Measurements from ENCODE around the gene ODF4. TPM values are rescaled to one million over a fixed set of nuclear protein-coding genes. Genes with fewer than 3 reads are reported as not detected.
A peak's percentile ranks its signal among the peaks of the same experiment; 100 is the strongest.

The ODF4 gene
- total RNA-seq, 1 experiment from 2014 or later, result not detected

- no peak for TF ChIP-seq PRRX2 (CRISPR knock-in tag; IDR thresholded peaks at IDR 0.05)
Measured at GRCh38 chr17:8294361-8294760, 45.3 kb upstream of the ODF4 start (continued).

GRCh38 chr17:8294814-8295316, 44.8 kb upstream of the ODF4 start:
- CTCF ChIA-PET, result interaction anchor here (0.6 to 1.6 kb wide), 26 partner anchors 9 to 451 kb away, joined by 3 to 13 read pairs (median 4); partner anchors contain the start of gene KRABD2
- no peaks in the 10 kb centered on the region; the same call in 1 of the 2 replicates for H3K27me3 Mint-ChIP-seq (ENCODE audit: low read depth)
- DNase-seq (ENCODE audit: low spot score), result no peak
- POLR2A ChIA-PET, result interaction anchor here (0.6 to 1.6 kb wide), 12 partner anchors 17 to 141 kb away, joined by 3 to 17 read pairs (median 4); partner anchors contain the start of genes AURKB, CTC1, KRABD2 and PFAS
- TF ChIP-seq NFE2L1 (CRISPR knock-in tag; IDR thresholded peaks at IDR 0.05) (0 out of 2 replicates have a peak, but pooled peaks have one; percentile 26), MXD4 (CRISPR knock-in tag; IDR thresholded peaks at IDR 0.05; ENCODE audit: borderline replicate concordance) (no peak)
- no peaks in the 10 kb centered on the region for H3K9me3 Mint-ChIP-seq
- ATAC-seq, result peak; percentile 8
- peak overlapping the region; percentile 73 for H3K27ac Mint-ChIP-seq
- peak overlapping the region; percentile 74 for H3K4me3 Mint-ChIP-seq
- H3K4me1 Mint-ChIP-seq, result peaks cover 20% of the 10 kb centered on the region
- no peaks in the 10 kb centered on the region; the same call in 1 of the 2 replicates for H3K36me3 Mint-ChIP-seq

- ChIA-PET POLR2A (interaction anchor here (1.0 kb wide), 1 partner anchor 77 kb away, joined by 3 read pairs; the partner anchor contains the start of gene KRABD2), CTCF (interaction anchor here (0.6 to 1.8 kb wide), 32 partner anchors 12 to 1770 kb away, joined by 3 to 18 read pairs (median 5); partner anchors contain the start of genes ALOX12B, AURKB, CTC1 and KRABD2)
- no peak for DNase-seq (ENCODE audit: low spot score)
- Mint-ChIP-seq H3K9me3 (peaks cover 4% of the 10 kb centered on the region; the same call in 1 of the 2 replicates), H3K27me3 (ENCODE audit: low read depth) (no peaks in the 10 kb centered on the region), H3K27ac (no peak overlapping the region; the same call in 1 of the 2 replicates), H3K4me3 (peak overlapping the region; percentile 41), H3K36me3 (no peaks in the 10 kb centered on the region), H3K4me1 (peaks cover 6% of the 10 kb centered on the region; the same call in 1 of the 2 replicates)
- no peak for ATAC-seq
- TF ChIP-seq ERG (CRISPR knock-in tag; IDR thresholded peaks at IDR 0.05) (no peak), ZNF512 (CRISPR knock-in tag; IDR thresholded peaks at IDR 0.05; ENCODE audit: borderline replicate concordance) (0 out of 2 replicates have a peak, but pooled peaks have one; percentile 21), ATF6 (CRISPR knock-in tag; IDR thresholded peaks at IDR 0.05) (no peak)
Measured at GRCh38 chr17:8300226-8300625, 39.4 kb upstream of the ODF4 start.

GRCh38 chr17:8300627-8301242, 38.9 kb upstream of the ODF4 start:
- Mint-ChIP-seq H3K27ac (no peak overlapping the region; the same call in 1 of the 2 replicates), H3K4me3 (peak overlapping the region; percentile 41), H3K4me1 (peaks cover 6% of the 10 kb centered on the region; the same call in 1 of the 2 replicates), H3K9me3 (peaks cover 4% of the 10 kb centered on the region; the same call in 1 of the 2 replicates), H3K27me3 (ENCODE audit: low read depth) (no peaks in the 10 kb centered on the region), H3K36me3 (no peaks in the 10 kb centered on the region)
- CTCF ChIA-PET, result interaction anchor here (0.5 to 1.8 kb wide), 36 partner anchors 11 to 1769 kb away, joined by 3 to 18 read pairs (median 4); partner anchors contain the start of genes ALOX12B, AURKB, CTC1 and KRABD2
- ATAC-seq (peak; percentile 98), DNase-seq (ENCODE audit: low spot score) (peak; percentile 57)
- POLR2A ChIA-PET, result interaction anchor here (0.5 to 1.0 kb wide), 2 partner anchors 54 to 76 kb away, joined by 3 to 7 read pairs; partner anchors contain the start of gene KRABD2
- TF ChIP-seq HMGA2 (CRISPR knock-in tag; IDR thresholded peaks at IDR 0.05) (no peak), OVOL2 (CRISPR knock-in tag; IDR thresholded peaks at IDR 0.05; ENCODE audit: borderline replicate concordance) (no peak), CBFB (CRISPR knock-in tag; IDR thresholded peaks at IDR 0.05; ENCODE audit: low read depth) (no peak), GABPB1 (CRISPR knock-in tag; IDR thresholded peaks at IDR 0.05) (no peak), ZNF317 (CRISPR knock-in tag; IDR thresholded peaks at IDR 0.05; ENCODE audit: borderline replicate concordance, low read depth) (no peak), ATF1 (CRISPR knock-in tag; IDR thresholded peaks at IDR 0.05) (no peak), E2F4 (CRISPR knock-in tag; IDR thresholded peaks at IDR 0.05; ENCODE audit: borderline replicate concordance, low read depth) (no peak), ZMAT4 (CRISPR knock-in tag; IDR thresholded peaks at IDR 0.05) (no peak), ELF4 (CRISPR knock-in tag; IDR thresholded peaks at IDR 0.05; ENCODE audit: low read depth) (no peak), SMAD4 (CRISPR knock-in tag; IDR thresholded peaks at IDR 0.05) (no peak), EMX1 (CRISPR knock-in tag; IDR thresholded peaks at IDR 0.05) (no peak)

All from WTC11 (cell line).